GM18507 (cell line): ENCODE data around the gene CPNE4.

Experiments
- DNase-seq: peaks from one replicate; pipeline ENCODE4 v3.0.0; 2011; ENCODE audit warnings: low read depth; ENCODE audit not compliant: insufficient read length; ENCODE audit errors: extremely low spot score
- FAIRE-seq: peaks from 2 replicates; lab custom pipeline; 2011; peaks lifted over from hg19 to GRCh38; lab: Jason Lieb, UNC

Gene CPNE4

GRCh38 chr3:132020058-132020457, 14.8 kb downstream of the CPNE4 start:
- DNase-seq (no peak), FAIRE-seq (no peak)

- DNase-seq (no peak), FAIRE-seq (no peak)
Measured at GRCh38 chr3:132017137-132017536, 17.7 kb downstream of the CPNE4 start.

GRCh38 chr3:132016061-132017041, 18.5 kb downstream of the CPNE4 start:
- FAIRE-seq (no peak), DNase-seq (no peak)

- DNase-seq (no peak), FAIRE-seq (no peak)
Measured at GRCh38 chr3:132014105-132014504, 20.7 kb downstream of the CPNE4 start.

GRCh38 chr3:132009241-132009640, 25.6 kb downstream of the CPNE4 start:
- FAIRE-seq, result no peak
- DNase-seq, result no peak

- FAIRE-seq, result no peak
- no peak for DNase-seq
Measured at GRCh38 chr3:132008837-132009236, 26.0 kb downstream of the CPNE4 start.

GRCh38 chr3:132007617-132008016, 27.2 kb downstream of the CPNE4 start:
- FAIRE-seq (no peak), DNase-seq (no peak)

GRCh38 chr3:132006605-132007204, 28.1 kb downstream of the CPNE4 start:
- DNase-seq, result no peak
- peak; percentile 71 for FAIRE-seq

- DNase-seq (no peak), FAIRE-seq (no peak)
Measured at GRCh38 chr3:132004571-132004970, 30.2 kb downstream of the CPNE4 start.

GRCh38 chr3:132003685-132004084, 31.1 kb downstream of the CPNE4 start:
- no peak for FAIRE-seq
- DNase-seq, result no peak

- no peak for FAIRE-seq
- DNase-seq, result no peak
Measured at GRCh38 chr3:132001999-132002398, 32.8 kb downstream of the CPNE4 start.

- FAIRE-seq, result no peak
- no peak for DNase-seq
Measured at GRCh38 chr3:132001036-132001435, 33.8 kb downstream of the CPNE4 start.

- FAIRE-seq (no peak), DNase-seq (no peak)
Measured at GRCh38 chr3:131998027-131998426, 36.8 kb downstream of the CPNE4 start.

GRCh38 chr3:131995891-131996290, 38.9 kb downstream of the CPNE4 start:
- no peak for DNase-seq
- FAIRE-seq, result no peak

GRCh38 chr3:131989318-131989717, 45.5 kb downstream of the CPNE4 start:
- no peak for FAIRE-seq
- DNase-seq, result no peak

- DNase-seq (no peak), FAIRE-seq (no peak)
Measured at GRCh38 chr3:131988209-131988608, 46.6 kb downstream of the CPNE4 start.

GRCh38 chr3:131983689-131984088, 51.1 kb downstream of the CPNE4 start:
- FAIRE-seq (no peak), DNase-seq (no peak)

GRCh38 chr3:131981323-131981722, 53.5 kb downstream of the CPNE4 start:
- DNase-seq, result no peak
- no peak for FAIRE-seq

- DNase-seq, result no peak
- no peak for FAIRE-seq
Measured at GRCh38 chr3:131976448-131976847, 58.4 kb downstream of the CPNE4 start.

- FAIRE-seq (no peak), DNase-seq (no peak)
Measured at GRCh38 chr3:131975047-131975446, 59.8 kb downstream of the CPNE4 start.

- no peak for DNase-seq
- no peak for FAIRE-seq
Measured at GRCh38 chr3:131973731-131974130, 61.1 kb downstream of the CPNE4 start.
